HG03108 (cell line): ENCODE data around the gene GAPDHS.

Experiments used
- ATAC-seq: cut with Tn5 transposase; IDR thresholded peaks from one replicate; pipeline ENCODE4 v1.9.1; 2021; ENCODE audit warnings: moderate library complexity; ENCODE audit not compliant: unreplicated experiment

GAPDHS gene

DNA sequence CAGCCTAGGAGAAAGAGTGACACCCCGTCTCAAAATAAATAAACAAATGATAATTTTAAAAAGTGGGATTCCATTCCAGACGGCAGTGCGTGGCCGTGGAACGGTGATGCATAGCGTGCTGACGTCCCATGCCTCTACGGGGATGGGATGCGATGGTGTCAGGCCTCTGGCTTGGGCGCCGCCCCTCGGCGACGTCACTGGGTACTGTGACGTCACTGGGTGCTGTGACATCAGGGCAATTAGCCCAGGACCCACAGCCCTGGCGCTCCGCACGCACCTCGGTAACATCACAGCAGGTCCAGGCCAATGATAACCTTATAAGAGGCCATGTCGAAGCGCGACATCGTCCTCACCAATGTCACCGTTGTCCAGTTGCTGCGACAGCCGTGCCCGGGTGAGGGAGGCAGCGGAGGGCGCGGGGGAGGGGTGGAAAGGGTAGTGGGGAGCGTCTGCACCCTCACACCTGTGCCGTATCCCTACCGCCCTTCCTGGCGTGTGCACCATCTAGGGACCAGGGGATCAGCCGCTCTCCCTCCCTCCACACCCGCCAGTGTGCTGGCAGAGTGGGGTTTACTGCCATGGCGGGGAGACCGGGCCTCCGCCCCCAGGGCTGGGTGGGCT is at the start of gene GAPDHS:
Gene GAPDHS, plus strand, starts transcription at position 256 of the 621 bp plus-strand sequence. Its CDS starts 72 bp downstream, at position 328.
- no peak for ATAC-seq

DNA sequence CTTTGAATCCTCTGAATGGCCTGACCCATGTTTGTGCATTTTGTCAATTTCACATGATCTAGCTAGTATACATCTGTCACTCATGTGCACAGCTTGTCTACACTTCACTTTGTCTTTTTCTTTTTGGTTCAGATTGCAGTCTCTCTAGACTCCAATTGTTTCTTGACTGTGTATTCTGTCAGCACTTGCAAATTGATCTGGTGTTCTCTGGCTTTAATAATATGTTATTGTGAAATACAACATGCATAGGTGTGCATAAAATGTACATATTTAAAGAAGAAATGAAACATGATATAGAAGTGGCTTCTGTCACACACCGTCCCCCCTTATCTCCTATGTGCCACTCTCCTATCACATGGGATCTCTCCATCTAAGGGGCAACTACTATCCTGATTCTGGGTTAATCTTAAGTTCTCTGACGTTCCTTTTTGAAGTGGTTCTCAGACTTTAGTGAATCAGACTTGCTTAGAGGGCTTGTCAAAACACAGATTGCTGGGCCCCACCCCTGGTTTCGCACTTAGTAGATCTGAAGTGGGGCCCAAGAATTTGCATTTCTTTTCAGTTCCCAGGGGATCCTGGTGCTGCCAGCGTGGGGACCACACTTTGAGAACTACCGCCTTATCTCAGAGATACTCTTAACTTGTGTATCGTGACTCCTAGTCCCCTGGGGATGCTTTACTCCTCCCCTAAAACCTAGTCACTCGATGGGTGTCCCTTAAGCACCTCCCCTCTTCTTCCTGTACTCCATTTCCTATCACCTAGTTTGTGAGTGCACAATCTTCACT is 48.8 kb upstream of the GAPDHS start:
- peak; percentile 85 for ATAC-seq

DNA sequence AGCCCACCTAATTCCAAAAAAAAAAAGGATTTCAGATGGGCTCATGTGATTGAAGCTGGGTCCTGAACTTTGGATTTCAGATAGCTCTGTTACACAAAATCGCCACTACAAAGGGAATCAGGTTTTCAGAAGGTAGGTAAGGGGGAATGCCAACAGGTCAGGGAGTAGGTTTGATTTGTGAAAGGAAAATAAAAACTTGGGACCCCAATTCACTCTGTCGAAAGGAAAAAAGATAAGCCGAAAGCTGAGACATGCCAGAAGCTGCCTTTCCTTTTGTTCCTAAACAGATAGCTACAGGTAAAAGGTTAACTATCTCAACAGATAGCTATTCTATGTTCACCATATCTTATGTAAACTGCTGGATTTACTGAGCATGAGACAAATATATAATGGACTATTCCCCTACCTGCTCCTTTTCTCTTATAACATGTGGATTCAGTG is 47.0 kb upstream of the GAPDHS start:
- no peak for ATAC-seq

DNA sequence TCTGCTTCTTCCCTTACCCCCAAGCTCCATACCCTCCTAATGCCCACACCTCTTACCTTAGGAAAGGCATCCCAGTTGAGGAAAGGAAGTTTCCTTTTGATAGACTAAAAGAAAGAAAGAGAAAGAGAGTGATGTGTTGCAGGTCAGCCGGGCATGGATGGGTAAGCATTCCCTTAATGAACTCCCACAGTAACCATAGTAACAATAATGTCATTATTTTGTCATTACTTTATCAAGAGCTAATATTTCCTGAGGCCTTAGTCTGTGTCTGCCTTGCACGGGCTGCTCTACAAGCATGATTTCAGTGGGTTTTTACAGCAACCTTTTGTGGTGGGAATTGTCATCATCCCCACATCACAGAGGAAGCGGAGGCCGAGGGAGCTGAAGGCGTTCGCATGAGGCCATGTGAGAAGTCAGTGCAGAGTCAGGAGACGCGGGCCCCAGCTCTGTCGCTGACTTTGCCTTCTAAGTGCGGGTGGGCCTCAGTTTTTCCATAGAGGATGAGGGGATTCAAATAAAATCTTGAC is 45.5 kb upstream of the GAPDHS start:
- ATAC-seq: no peak

DNA sequence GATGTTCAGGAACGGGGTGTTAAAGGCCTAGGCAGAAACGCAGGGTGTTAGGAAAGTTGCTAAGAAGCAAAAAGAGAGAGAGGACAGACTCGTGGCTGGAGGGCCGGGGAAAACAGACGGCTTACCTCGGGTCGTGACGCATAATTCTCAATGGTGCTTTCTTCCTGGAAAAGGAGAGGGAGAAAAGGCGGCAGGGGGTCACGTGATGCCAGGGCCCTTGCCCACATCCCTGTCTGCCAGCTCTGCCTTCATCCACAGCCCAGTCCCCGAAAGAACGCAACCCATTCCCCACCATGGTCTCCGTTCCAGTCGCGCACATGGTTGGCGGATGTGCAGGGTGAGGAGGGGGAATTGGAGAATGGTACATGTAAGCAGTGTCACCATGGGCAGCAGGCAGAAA is 44.6 kb upstream of the GAPDHS start:
- no peak for ATAC-seq

DNA sequence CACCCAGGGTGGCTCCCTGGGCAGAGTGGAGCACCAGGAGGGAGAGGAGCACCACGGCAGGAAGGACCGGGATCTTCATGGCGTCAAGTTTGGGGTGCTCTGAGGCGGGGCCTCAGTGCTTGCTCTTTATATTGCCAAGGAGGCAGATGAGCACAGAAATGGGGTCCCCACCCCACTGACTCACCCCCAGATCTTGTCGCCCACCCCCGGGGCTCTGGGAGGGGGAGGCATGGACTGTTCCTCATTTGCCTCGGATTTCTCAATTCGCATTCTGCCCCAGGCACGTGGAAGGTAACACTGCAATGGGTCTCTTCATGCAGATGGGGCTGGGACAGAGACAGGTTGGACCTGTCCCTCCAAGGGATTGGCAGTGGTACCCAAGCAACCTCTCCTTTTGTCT is 42.9 kb upstream of the GAPDHS start, which contains the start of gene KRTDAP:
Gene KRTDAP, minus strand, starts transcription at position 101 of the 400 bp plus-strand sequence. Its CDS starts 22 bp downstream, at position 79.
- no peak for ATAC-seq

DNA sequence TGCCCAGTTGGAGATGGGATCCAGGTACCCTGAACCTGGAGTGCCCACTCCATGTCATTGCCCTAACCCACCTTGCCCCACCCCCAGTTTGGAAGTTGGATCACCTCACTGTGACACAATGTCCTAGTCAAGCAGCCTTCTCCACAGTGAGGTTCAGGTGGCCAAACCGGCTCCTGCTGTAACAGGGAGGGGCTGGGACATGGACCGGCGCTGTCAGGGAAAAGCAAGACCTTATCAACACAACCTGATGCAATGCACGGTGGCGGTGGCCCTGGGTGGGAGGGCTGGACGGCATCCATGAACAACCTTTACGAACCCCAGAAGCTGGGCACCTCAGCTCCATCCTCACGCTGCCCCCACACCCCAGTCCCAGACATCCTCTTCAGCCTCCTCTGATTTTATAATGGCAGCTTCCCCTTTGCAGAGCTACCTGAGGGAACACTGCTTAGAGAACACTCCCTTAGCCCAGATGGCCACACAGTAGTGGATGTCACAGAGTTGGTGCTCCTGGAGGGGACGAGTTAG is 41.4 kb upstream of the GAPDHS start:
- no peak for ATAC-seq

DNA sequence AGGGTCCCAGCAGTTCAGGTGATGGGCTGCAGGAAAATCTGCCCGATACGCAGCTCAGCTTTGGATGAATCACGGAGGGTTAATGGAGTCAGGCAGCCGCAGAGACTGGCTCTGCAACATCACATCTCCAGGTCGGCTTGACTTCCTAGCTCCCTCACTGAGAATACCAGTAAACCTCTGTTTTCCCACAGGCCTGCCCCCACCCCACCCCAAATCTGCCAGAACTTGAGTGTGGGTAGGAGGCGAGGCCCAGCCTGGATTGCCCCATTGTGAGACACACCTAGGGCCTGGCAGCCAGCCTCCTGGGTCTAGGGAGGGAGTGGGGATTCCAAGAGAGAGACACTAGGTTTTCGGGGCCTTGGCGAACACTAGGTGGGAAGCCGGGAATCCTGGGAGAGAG is 39.3 kb upstream of the GAPDHS start:
- ATAC-seq: no peak

GRCh38 chr19:35495107-35496064 is 37.9 kb upstream of the GAPDHS start:
- peak; percentile 72 for ATAC-seq

DNA sequence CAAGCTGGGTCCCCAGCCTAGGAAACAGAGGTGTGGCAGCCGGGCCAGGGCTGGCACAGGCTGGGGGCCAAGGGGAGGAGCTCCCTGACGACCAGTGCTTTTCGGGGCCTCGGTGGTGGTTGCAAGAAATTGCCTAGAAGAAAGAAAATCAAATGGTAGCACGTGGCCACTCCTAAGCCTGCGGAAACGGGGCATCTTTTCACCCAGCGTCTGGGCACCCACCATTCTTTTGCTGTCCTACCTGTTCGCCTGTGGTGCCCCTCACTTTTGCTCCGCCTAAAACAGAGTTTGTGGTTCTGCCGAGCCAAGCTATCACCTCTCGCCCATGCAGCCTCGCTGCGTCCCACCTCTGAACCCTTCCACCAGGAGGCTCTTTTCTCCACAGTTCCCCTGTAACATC is 35.9 kb upstream of the GAPDHS start:
- ATAC-seq: no peak

DNA sequence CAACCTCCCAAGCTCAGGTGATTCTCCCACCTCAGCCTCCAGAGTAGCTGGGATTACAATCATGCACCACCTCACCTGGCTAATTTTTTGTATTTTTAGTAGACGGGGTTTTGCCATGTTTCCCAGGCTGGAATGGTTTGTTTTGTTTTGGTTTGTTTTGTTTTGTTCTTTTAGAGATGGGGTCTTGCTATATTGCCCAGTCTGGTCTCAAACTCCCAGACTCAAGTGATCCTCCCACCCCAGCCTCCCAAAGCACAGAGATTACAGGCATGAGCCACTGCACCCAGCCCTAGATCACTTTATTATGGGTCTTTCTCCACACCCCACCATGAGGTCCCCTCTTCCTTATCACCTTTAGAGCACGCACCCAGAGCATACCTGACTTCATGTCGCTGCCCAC is 35.0 kb upstream of the GAPDHS start:
- ATAC-seq: no peak

- ATAC-seq: no peak
These were observed 34.2 kb upstream of the GAPDHS start for GRCh38 chr19:35498984-35499527.

DNA sequence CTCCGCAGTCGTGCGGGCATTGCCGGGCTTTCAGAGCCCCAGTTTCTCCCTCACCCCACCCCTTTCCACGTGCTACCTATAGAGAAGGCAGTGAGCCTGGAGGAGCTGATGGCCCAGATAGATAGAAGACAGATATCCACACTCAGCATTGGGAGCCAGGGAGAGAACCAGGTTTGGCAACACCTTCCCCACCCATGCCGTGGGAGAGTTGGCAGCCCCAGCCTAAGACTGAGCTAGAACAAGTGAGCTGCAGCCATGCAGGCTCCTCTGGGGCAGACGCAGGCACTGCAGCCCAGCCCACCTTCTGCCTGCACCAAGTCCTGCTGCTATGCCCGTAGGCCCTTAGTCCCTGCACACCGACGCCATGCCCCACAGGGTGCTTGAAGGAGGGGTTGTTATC is 32.6 kb upstream of the GAPDHS start:
- ATAC-seq: no peak

DNA sequence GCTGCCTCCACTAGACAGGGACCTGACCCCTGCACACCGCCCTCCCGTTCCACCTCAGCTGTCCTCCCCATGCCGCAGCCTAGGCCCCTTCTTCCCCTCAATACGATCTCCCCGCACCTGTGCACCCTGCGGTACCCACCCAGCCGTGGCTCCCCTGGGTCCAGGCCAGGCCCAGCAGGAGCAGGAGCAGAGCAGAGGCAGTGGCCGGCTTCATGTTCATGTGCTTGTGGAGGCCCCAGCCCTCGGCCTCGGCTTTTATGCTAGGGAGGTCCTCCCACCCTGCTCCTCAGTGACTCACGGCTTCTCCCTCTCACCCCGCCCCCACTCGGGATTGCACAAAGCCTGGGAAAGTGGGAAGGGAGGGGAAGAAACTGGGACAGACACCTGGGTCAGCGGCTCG is 31.6 kb upstream of the GAPDHS start:
- ATAC-seq: no peak

- ATAC-seq: no peak
These were observed 30.5 kb upstream of the GAPDHS start for GRCh38 chr19:35502751-35503150.

- ATAC-seq: no peak
These were observed 27.2 kb upstream of the GAPDHS start for GRCh38 chr19:35506011-35506410.

DNA sequence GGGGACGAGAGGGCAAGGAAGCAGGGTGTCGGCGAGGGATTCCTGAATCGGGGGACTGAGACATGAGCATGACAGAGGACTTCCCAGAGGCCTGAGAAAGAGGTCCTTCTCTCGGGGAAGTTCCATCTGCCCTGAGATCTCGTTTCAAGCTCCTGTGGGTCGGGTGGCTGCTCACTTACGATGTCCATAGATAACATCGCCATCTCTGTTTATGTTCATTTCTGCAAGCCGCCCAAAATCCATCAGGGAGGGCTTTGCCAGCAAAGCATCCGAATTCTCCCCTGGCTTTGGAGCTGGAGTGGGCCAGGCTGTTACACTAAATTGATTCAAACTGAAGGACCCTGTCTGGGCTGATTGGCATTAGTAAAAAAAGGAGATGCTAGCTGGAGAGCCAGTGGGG is 25.7 kb upstream of the GAPDHS start:
- no peak for ATAC-seq

- ATAC-seq: no peak
These were observed 25.1 kb upstream of the GAPDHS start for GRCh38 chr19:35508129-35508528.

GRCh38 chr19:35509018-35509652 is 24.1 kb upstream of the GAPDHS start:
- no peak for ATAC-seq
